Heart left ventricle (tissue), 16 donors: Measurements from ENCODE around the gene PLEKHG3. TPM values are rescaled to one million over a fixed set of nuclear protein-coding genes. Genes with fewer than 3 reads are reported as not detected.

Experiments
- ATAC-seq, 4 donors: fragments of 200-7000 bp; cut with Tn5 transposase; one replicate each; pipeline ENCODE4 v1.9.1; 2020 to 2022; ENCODE audit warnings: moderate library complexity in 4 of 4, mild to moderate bottlenecking in 3 of 4, moderate number of reproducible peaks in 1 of 4
- DNase-seq, 5 donors: peaks; one replicate each; pipeline ENCODE4 v3.0.0-alpha.2; 2020
- H3K27ac ChIP-seq, 12 donors: fragments of 200-600 bp; sonication (generic) in 4 of 12; one replicate each; pipeline versions ENCODE4 v1.5.0 to v1.8.0; 2016 to 2022; ENCODE audit warnings: mild to moderate bottlenecking in 2 of 12
- H3K27me3 ChIP-seq, 9 donors: fragments of 200-600 bp; sonication (generic) in 2 of 9; one replicate each; pipeline versions ENCODE4 v1.5.1 to v1.8.0; 2016 to 2022; ENCODE audit warnings: mild to moderate bottlenecking in 3 of 9
- H3K36me3 ChIP-seq, 9 donors: fragments of 200-600 bp; sonication (generic) in 2 of 9; one replicate each; pipeline versions ENCODE4 v1.5.0 to v1.8.0; 2018 to 2022; ENCODE audit warnings: mild to moderate bottlenecking in 2 of 9
- H3K4me1 ChIP-seq, 12 donors: fragments of 200-600 bp; sonication (generic) in 4 of 12; one replicate each; pipeline versions ENCODE4 v1.5.0 to v1.8.0; 2016 to 2022; ENCODE audit warnings: mild to moderate bottlenecking in 3 of 12
- H3K4me3 ChIP-seq, 12 donors: fragments of 200-600 bp; sonication (generic) in 4 of 12; one replicate each; pipeline versions ENCODE4 v1.5.0 to v1.8.0; 2017 to 2022; ENCODE audit warnings: mild to moderate bottlenecking in 9 of 12, moderate library complexity in 4 of 12
- H3K9me3 ChIP-seq, 12 donors: fragments of 200-600 bp; sonication (generic) in 4 of 12; one replicate each; pipeline versions ENCODE4 v1.5.0 to v1.8.0; 2016 to 2022; ENCODE audit warnings: mild to moderate bottlenecking in 1 of 12
- CTCF ChIP-seq, 12 donors: fragments of 200-600 bp; sonication (generic) in 4 of 12; IDR thresholded peaks; one replicate each; pipeline versions ENCODE4 v1.5.0 to v1.8.0; 2018 to 2022; ENCODE audit warnings: antibody characterized with exemption in 12 of 12, mild to moderate bottlenecking in 5 of 12
- POLR2A ChIP-seq, 2 donors: fragments of 450-650 bp; IDR thresholded peaks; one replicate each; pipeline ENCODE4 v1.6.1; 2017; ENCODE audit warnings: antibody characterized with exemption in 2 of 2, mild to moderate bottlenecking in 2 of 2, moderate library complexity in 2 of 2
- WGBS, 4 donors: extraction: QIAGEN DNeasy Blood & Tissue Kit in 2 of 4; methylation state at CpG; one replicate each; pipeline versions ENCODE4 v1.1.5 to v1.1.7; 2013 to 2018; 5-methylcytosine and 5-hydroxymethylcytosine counted together
- intact Hi-C, 10 donors: fragments of 100-400 bp; cut with DNase I; formaldehyde crosslinking; loops; one replicate each; pipeline versions ENCODE4 v1.11.1 to v1.14.2; 2022
- polyA plus RNA-seq, 2 donors: library from polyadenylated mRNA; stranded (reverse); fragments of 200-250 nt; gene quantifications; one replicate each; pipeline ENCODE4 v1.2.3, GENCODE V29; 2013
- total RNA-seq, 9 donors: library from RNA; depleted of rRNA in 2 of 9; stranded (reverse); fragments of >200 nt in 2 of 9; fragmentation: NEBNext Ultra II Directional in 3 of 9; extraction: Animal tissue kit (Norgen Biotek cat#: 25700) in 3 of 9; gene quantifications; one replicate each; pipeline versions ENCODE4 v1.1.0 to v1.2.4, GENCODE V29; 2016 to 2023
- donor health status: ischemic (EF 13 %, LVEDD 7.1; RV severe dilation, severe dysfunction).
- donor health status: healthy with polysubstance abuse.
- donor health status: DM: no; HTN: yes; CAD: no.
- donor health status: DM: no; HTN: no; CAD: no.
- donor health status: ischemic (EF 25% LVEDD 6.9; RV normal size, moderate dysfunction).
- donor health status: ischemic (EF 25% LVEDD 5.7; RV mildly dilated, moderate dysfunction).
- donor health status: healthy.
- donor health status: DM: yes; HTN: yes; CAD: no.
- donor health status: ischemic (EF 35%, LVEDD 5.7; RV mildly dilated, moderate dysfunction).
- donor health status: nonischemic (EF 11% LVEDD 7.7; RV severe dilation, severe dysfunction).
- donor health status: DM: yes; HTN: yes; CAD: no.
- donor health status: PGD.
- donor health status: ischemic (EF 29% LVEDD 5.4; RV normal size, mild dysfunction).
- donor health status: nonischemic (EF 23%, LVEDD 6.1; RV moderate dilation, normal function).

Gene PLEKHG3
- total and polyA plus RNA-seq, 11 donors = 7.0 to 34.3 (median 17.8) TPM

GRCh38 chr14:64753999-64754398, 49.8 kb downstream of the PLEKHG3 start:
- peaks cover 0 to 22% (median 9%) of the 10 kb centered on the region in 9 donors for H3K36me3 ChIP-seq
- H3K27ac ChIP-seq = no peak overlapping the region
- TF ChIP-seq CTCF (IDR thresholded peaks at IDR 0.05) = no peak
- DNase-seq = no peak
- no peaks in the 10 kb centered on the region for H3K9me3 ChIP-seq
- no peak for ATAC-seq
- peaks cover 0 to 33% (median 24%) of the 10 kb centered on the region in 12 donors for H3K4me1 ChIP-seq
- WGBS, 4 donors = 73 to 94% (median 92%) methylated on average over 4 of the region's 4 CpGs
- intact Hi-C loops = loop anchor here in 1 of 10 donors (10.0 kb wide), 1 partner anchor 49 kb away; the partner anchor contains the start of gene PLEKHG3
- no peaks in the 10 kb centered on the region for H3K27me3 ChIP-seq
- H3K4me3 ChIP-seq = no peak overlapping the region

- ATAC-seq (no peak), DNase-seq (no peak)
- Histone ChIP-seq H3K4me1 (peaks cover 0 to 39% (median 31%) of the 10 kb centered on the region in 12 donors), H3K27ac (no peak overlapping the region), H3K9me3 (no peaks in the 10 kb centered on the region), H3K36me3 (peaks cover 0 to 16% (median 3%) of the 10 kb centered on the region in 9 donors), H3K4me3 (no peak overlapping the region), H3K27me3 (no peaks in the 10 kb centered on the region)
- intact Hi-C loops = loop anchor here in 2 of 10 donors (5.0 to 10.0 kb wide), 2 partner anchors 37 to 50 kb away; partner anchors contain the start of gene PLEKHG3 (in 1 of the 2)
- WGBS, 4 donors = 93 to 100% (median 94%) methylated on average over 1 to 5 of the region's 5 CpGs
- TF ChIP-seq POLR2A (IDR thresholded peaks at IDR 0.05) = no peak
- TF ChIP-seq CTCF (IDR thresholded peaks at IDR 0.05) = no peak
Observed at GRCh38 chr14:64754685-64755084, 50.5 kb downstream of the PLEKHG3 start.

GRCh38 chr14:64755781-64756221, 51.6 kb downstream of the PLEKHG3 start:
- DNase-seq = no peak
- intact Hi-C loops = loop anchor here in 2 of 10 donors (5.0 to 10.0 kb wide), 2 partner anchors 38 to 51 kb away; partner anchors contain the start of gene PLEKHG3 (in 1 of the 2)
- H3K36me3 ChIP-seq = peaks cover 0 to 12% (median 0%) of the 10 kb centered on the region in 9 donors
- H3K27me3 ChIP-seq = no peaks in the 10 kb centered on the region
- WGBS, 4 donors = 51 to 69% (median 61%) methylated on average over 9 of the region's 9 CpGs
- H3K4me3 ChIP-seq = no peak overlapping the region
- H3K27ac ChIP-seq = no peak overlapping the region
- H3K4me1 ChIP-seq = peaks cover 0 to 50% (median 41%) of the 10 kb centered on the region in 12 donors
- H3K9me3 ChIP-seq = no peaks in the 10 kb centered on the region
- no peak for ATAC-seq
- TF ChIP-seq POLR2A (IDR thresholded peaks at IDR 0.05) (no peak), CTCF (IDR thresholded peaks at IDR 0.05) (no peak)

- Histone ChIP-seq H3K36me3 (peaks cover 0 to 4% (median 0%) of the 10 kb centered on the region in 9 donors), H3K27me3 (no peaks in the 10 kb centered on the region), H3K9me3 (no peaks in the 10 kb centered on the region), H3K4me3 (no peak overlapping the region), H3K4me1 (peaks cover 0 to 59% (median 50%) of the 10 kb centered on the region in 12 donors), H3K27ac (peak overlapping the region in 1 of 12 donors; percentile 20)
- DNase-seq (no peak), ATAC-seq (no peak)
- TF ChIP-seq POLR2A (IDR thresholded peaks at IDR 0.05) (no peak), CTCF (IDR thresholded peaks at IDR 0.05) (no peak)
- intact Hi-C loops = loop anchor here in 2 of 10 donors (5.0 to 10.0 kb wide), 2 partner anchors 39 to 52 kb away; partner anchors contain the start of gene PLEKHG3 (in 1 of the 2)
- 96 to 99% (median 97%) methylated on average over 5 of the region's 5 CpGs for WGBS, 4 donors
Observed at GRCh38 chr14:64756712-64757111, 52.5 kb downstream of the PLEKHG3 start.
